HG03439 (cell line): ENCODE measurements around the gene NID2.

ENCODE experiments used
- ATAC-seq: cut with Tn5 transposase; IDR thresholded peaks from one replicate; pipeline ENCODE4 v1.9.1; 2021; ENCODE audit warnings: mild to moderate bottlenecking, moderate library complexity; ENCODE audit not compliant: unreplicated experiment

NID2 gene, protein sequence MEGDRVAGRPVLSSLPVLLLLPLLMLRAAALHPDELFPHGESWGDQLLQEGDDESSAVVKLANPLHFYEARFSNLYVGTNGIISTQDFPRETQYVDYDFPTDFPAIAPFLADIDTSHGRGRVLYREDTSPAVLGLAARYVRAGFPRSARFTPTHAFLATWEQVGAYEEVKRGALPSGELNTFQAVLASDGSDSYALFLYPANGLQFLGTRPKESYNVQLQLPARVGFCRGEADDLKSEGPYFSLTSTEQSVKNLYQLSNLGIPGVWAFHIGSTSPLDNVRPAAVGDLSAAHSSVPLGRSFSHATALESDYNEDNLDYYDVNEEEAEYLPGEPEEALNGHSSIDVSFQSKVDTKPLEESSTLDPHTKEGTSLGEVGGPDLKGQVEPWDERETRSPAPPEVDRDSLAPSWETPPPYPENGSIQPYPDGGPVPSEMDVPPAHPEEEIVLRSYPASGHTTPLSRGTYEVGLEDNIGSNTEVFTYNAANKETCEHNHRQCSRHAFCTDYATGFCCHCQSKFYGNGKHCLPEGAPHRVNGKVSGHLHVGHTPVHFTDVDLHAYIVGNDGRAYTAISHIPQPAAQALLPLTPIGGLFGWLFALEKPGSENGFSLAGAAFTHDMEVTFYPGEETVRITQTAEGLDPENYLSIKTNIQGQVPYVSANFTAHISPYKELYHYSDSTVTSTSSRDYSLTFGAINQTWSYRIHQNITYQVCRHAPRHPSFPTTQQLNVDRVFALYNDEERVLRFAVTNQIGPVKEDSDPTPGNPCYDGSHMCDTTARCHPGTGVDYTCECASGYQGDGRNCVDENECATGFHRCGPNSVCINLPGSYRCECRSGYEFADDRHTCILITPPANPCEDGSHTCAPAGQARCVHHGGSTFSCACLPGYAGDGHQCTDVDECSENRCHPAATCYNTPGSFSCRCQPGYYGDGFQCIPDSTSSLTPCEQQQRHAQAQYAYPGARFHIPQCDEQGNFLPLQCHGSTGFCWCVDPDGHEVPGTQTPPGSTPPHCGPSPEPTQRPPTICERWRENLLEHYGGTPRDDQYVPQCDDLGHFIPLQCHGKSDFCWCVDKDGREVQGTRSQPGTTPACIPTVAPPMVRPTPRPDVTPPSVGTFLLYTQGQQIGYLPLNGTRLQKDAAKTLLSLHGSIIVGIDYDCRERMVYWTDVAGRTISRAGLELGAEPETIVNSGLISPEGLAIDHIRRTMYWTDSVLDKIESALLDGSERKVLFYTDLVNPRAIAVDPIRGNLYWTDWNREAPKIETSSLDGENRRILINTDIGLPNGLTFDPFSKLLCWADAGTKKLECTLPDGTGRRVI (N-terminal part only)

DNA sequence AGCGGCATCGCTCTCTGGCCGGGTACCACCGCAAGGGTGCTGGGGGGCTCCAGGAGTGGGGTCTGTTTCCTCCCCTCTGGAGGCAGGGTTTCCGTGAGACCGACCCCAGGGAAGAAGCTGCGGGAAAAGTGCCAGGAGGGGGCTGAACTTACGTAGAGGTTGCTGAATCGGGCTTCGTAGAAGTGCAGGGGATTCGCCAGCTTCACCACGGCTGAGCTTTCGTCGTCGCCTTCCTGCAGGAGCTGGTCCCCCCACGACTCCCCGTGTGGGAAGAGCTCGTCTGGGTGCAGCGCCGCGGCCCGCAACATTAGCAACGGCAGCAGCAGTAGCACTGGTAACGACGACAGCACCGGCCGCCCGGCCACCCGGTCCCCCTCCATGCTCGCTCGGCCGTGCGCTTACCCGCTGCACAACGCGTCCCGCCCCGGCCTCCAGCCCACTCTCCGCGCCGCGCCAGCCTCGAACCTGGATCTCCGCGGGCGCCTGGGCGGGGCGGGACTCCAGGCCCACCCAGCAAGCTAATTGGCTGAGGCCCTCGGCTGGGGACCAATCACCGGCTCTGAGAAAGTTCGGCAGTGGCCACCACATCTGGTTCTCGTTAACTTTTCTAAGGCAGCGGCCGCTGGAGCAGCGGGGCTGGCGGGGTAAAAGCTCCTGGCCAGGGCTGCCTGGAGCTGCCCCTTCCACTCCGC lies at the start of gene NID2:
Gene NID2, minus strand, starts transcription at position 445 of the 692 bp plus-strand sequence. Its CDS starts 65 bp downstream, at position 380.
- ATAC-seq = no peak

DNA sequence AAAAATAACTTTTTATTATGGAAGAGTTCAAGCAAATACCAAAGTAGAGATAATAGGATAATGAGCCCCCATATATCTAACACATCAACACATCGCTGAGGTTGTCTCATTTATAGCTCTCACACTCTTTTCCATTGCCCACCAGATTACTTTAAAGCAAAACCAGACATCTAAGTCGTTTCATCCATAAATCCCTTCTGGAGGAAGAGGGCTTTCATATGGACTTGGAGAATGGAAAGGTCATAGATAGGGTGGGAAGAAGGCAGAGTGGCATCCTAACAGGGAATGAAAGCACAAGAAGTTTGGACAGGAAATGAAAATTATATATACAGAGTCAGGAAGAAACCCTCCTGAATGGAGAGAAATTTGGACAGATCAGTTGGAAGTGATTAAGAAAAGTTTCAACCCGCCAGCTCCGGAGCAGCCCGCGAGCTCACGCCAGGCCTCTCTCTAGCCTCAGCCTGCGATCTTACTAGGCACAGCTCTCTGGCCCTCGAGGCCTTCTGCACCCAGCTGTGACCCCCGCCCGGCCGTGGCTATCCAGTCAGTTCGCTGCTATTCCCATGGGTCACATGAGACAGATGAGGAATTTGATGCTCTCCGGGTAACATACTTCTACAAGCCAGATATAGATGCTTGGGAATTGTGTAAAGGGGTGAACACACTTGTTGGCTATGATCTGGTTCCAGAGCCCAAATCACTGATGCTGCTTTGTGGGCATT lies 48.4 kb upstream of the NID2 start:
- no peak for ATAC-seq

DNA sequence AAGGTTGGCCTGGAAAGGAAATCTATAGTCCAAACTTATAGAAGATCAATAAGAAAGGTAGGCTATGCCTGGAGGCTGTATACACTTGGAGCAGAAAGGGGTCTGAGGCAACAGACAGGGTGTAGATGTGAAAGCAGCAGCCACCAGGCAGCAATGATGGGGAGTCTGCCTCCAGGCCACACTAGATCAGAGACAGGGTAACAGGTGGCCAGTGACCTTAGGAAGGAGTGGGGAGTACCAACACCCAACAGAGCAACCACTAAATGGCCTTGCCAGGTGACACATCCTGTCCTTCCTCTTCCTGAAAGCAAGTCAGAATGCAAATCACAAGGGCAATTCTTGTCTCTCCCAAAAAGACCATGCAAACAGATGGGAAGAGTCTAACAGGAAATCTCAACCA lies 46.4 kb upstream of the NID2 start:
- no peak for ATAC-seq

DNA sequence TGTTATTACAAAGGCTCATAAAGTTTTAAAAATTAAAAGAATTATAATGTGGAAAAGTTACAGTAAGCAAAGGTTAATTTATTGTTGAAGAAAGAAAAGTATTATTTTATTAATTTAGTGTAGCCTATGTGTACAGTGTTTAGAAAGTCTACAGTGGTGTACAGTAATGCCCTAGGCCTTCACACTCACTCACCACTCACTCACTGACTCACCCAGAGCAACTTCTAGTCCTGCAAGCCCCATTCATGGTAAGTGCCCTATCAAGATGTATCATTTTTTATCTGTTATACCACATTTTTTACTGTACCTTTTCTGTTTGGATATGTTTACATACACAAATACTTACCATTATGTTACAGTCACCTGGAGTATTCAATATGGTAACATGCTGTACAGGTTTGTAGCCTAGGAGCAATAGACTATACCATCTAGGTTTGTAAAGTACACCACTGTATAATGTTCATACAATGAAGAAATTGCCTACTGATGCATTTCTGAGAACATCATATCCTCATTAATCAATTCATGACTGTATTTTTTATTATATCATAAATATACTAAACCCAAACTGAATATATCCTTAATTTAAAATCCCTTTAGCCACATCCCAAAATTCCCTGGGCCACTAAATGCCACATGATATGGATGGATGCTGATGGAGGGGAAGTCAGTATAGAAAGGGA lies 43.6 kb upstream of the NID2 start:
- no peak for ATAC-seq

DNA sequence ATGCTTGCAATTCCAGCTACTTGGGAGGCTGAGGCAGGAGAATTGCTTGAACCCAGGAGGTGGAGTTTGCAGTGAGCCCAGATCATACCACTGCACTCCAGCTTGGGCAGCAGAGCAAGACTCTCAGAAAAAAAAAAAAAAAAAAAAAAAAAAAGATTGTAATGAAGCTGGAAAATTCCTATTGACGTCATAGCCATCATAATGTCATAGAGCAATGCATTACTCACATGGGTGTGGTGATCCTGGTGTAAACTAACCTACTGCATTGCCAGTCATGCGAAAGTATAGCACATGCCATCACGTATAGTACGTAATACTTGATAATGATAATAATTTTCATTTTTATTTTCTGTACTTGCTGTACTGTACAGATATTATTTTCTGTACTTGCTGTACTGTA lies 42.7 kb upstream of the NID2 start:
- ATAC-seq = no peak

DNA sequence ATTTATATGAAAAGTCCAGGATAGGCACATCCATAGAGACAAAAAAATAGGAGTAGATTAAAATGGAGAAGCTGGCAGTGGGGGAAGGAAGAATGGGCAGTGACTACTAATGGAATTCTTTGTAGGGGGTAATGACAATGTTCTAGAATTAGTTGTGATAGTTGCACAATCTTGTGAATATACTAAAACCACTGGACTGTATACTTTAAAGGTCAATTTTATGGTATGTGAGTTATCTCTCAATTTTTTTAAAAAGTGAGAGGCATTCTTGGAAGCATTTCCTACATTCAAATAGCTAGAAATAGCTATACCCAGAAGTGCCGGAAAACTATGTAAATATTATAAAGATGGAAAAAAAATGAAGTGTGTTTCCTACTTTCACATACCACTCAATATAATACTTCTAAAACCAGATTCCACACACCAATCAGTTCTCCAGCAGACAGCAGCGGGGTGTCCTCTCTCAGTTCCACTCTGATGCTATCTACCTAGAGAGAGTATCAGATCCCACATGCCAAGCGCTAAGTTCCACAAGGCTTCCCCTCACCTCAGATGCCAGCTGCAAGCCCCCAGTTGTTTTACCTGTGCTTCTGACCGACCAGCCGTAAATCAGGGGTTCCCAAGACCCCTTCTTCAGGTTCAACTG lies 41.7 kb upstream of the NID2 start:
- no peak for ATAC-seq

DNA sequence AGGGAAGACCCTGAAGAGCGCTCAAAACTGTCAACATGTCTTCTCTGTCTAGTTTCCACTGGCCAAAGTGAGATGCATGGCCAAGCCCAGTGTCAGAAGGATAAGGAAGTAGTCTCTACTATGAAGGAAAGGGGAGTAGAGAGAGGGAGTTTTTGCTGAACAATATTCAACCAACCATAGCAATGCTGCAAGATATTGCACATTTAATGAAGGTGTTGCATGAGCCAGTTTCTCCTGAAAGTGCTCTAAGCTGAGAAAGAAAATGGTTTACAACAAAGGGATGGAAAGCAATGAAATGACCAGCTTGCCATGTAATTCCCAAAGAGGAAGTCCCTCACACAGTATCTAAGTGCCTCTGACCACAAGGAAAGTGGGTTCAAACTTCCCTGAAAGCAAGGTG lies 40.0 kb upstream of the NID2 start:
- no peak for ATAC-seq

DNA sequence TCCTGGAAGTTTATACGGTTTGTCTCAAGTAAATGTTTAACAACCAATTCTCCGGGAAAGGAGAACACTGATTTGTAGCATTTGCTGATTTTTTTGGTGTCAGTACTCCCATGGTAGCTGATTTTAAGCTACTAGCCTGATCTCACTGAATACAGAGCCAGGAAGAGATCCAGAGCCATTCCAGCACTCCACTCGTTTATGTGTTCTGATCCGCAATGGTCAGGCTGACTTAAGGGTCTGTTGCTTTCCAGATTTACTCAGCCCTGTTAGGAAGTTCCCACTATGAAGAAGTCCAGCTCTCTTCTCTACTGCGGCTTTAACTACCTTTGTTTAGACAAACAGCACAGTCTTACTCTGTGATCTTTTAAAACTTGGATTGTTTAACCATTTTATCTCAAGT lies 38.0 kb upstream of the NID2 start:
- ATAC-seq = no peak

DNA sequence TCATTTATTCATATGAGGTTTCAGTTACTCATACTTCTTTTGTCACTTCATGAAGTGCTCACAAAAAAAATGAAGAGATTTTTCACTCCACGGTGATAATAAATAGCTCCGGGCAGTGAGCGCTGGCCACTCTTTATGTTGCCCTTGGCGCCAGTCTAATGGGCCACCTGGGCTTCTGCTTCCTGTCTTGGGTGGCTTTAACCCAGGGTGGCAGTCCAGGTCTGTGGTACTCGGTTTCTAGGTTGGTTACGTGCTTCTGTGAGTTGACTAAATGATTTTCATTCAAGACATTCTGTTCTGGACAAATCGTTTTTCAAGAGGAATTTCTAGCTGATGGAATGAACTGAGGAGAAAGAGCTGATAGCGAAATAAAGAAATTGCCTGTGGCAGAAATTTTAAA lies 34.6 kb upstream of the NID2 start:
- ATAC-seq = no peak

DNA sequence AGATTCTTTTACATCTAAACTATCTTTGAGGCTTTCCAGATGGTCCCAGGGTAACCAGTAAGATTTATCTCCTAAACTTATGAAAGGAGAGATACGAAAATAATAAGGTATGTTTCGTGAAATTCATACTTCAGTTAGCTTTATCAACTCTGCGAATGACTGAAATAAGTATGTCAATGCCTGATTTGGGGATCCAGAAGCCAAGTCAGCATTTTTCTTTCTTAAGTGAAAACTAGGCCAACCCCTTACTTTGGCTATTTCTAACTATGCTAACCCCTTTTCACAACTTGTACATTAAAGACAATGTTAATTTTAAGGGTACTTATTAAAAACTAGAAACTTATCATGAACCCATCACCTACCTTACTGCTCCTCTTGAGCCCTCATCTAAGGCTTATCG lies 26.9 kb upstream of the NID2 start:
- no peak for ATAC-seq

DNA sequence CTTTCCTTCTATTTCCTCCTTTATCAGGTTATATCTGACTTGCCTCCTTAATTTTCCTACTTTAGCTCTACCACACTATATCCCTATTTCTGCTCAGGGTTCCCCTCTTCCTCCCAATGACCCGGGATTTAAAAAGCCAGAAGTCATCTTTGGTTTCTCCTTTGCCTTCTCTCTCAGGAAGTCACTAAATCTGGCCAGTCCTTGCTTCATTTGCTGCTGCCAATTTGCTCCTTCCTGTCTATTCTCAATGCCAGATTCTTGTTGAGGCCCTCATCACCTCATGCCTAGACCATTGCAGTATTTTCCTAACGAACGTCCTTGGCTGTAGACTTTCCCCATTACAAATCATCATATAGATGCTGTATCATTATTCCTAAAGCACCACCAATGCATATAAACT lies 26.5 kb upstream of the NID2 start:
- no peak for ATAC-seq

DNA sequence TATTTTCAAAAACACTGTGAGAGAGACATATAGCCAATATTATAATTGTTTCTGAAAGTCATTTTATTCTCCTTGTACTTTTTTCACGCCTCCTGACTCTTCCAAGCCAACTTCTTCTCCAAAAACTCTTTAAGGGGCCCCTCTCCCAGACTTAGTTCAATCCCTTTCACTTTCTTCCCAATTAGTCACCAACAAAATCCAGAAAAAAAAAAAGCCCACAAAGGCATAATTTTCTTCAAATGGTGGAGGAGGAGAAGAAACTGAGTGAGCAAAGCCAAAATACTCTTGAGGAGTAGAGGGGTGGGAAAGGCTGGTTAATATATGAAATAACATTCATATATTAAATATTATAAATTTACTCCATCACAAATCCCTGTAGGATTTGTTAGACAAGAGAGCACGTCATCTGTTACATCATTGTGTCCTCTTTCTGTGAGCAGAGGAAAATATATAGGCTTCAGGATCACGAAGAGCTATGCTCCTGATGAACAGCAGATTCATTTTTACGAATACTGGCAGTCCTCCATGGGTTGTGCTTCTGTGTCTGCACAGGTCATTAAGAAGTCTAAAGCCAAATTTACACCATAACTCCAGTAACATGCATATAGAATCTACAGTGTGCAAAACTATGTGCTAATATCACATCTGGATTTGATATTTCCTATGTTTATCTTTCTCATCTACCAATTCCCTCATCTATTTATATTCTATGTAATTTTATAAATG lies 25.9 kb upstream of the NID2 start:
- no peak for ATAC-seq

DNA sequence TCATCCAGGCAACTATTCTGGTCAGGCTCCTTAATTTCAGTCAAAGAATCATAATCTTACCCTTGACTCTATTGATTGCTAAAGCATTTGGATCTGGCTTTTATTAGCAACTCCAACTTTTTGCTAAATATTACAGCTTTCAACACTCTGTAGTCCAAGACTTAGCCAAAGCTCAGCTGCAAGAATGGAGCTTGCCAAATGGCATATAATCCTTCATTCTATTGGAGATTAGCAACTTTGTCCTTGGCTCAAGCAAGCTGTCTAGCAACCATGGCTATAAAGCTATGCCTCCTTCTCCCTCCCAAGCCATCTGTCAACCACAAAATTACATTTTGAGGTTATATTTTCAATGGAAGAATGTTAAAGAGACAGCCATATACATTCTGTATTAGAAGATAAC lies 23.1 kb upstream of the NID2 start:
- ATAC-seq = no peak

DNA sequence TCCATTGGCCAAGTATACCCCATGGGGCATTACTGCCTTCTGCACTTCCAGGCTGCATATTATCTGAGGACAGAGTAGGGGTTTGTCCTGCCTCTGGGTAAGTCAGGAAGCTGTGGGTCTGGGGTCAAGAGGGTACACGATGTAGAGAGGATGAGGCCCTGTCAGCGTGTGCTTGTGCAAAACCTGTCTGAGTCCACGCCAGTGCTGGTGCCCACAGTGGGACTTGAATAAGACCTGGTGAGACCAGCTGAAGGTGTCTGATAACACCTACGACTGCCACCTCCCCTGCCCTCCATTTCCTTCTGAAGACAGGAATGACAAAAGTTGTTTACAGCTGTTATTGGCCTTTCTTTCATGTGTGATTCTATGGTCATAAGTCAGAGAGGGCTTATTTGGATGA lies 22.1 kb upstream of the NID2 start:
- no peak for ATAC-seq

DNA sequence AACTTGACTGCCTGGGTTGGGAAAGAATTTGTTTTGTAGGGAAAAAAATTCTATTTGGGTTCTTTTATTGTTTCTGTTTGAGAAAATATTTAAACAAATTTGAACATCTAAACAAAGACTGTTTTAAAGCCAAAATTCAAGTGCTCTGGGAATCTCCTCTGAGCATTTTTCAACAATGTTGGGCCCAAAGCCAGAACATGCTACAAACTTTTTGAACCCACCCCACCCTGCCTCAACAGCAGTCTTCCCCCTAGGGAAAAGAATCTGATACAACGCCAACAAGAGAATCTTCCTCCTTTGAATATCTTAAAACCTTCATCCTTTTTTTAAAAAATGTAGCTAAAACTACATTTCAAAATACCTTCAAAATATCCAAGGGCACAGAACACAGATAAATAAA lies 20.4 kb upstream of the NID2 start:
- ATAC-seq = no peak

DNA sequence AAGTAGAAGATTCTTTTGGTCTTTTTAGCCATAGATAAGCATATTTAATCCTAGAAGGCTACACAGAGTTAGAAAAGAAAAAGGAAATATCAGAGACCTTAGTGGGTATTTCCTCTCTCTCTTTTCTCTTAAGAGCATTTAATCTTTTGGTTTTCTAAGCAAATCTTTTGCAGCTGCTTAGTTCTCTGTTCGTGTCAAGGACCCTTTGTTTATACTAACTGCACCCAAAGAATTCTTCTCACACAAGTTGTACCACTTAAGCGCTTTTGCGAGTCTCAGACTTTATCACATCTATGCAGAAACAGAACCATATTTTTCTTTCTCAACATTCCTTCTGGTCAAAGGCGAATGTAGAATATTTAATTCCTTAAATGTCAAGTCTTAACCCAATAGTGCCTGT lies 17.9 kb upstream of the NID2 start:
- ATAC-seq = no peak

DNA sequence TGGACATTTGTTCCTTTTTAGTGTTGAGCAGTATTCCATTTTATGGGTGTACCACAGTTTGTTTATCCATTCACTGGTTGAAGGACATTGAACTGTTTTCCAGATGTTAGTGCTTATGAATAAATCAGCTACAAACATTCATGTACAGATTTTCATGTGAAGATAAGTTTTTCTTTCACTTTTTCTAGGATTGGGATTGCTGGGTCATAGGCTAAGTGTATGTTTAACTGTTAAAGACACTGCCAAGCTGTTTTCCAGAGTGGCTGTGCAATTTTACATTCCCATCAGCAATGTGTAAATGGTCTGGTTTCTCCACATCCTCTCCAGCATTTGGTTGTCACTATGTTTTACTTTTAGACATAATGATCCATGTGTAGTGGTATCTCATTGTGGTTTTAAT lies 14.0 kb upstream of the NID2 start:
- ATAC-seq = no peak

DNA sequence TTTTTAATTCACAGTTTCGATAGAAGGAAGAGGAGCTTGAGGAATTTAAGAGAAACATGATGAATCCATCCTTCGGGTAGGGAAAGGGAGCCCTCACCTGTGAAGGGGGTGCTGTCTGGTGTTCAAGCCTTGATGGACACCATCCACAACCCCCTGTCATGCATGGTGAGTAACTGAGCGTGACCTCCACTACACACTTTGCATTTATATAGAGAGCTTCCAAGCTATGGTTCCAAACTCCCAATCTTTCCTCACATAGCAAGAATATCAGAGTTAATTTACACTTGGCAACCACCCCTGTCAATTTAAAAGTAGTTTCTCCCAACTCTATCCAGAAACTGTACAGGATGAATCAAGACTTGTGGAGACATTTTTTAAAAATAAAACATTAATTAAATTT lies 13.1 kb upstream of the NID2 start:
- no peak for ATAC-seq
